GM12878 (cell line): Measurements from ENCODE around the gene NSG2. TPM values are rescaled to one million over a fixed set of nuclear protein-coding genes. Genes with fewer than 3 reads are reported as not detected.

Experiments
- ATAC-seq: fragments of 200-7000 bp; cut with Tn5 transposase; 3 replicates; pipeline ENCODE4 v1.9.1; 2020; ENCODE audit warnings: mild to moderate bottlenecking, moderate library complexity
- BruUV-seq: library from RNA; stranded (reverse); fragments of 400-500 nt; replicated peaks from 2 replicates; lab custom pipeline; 2021; lab: Mats Ljungman, UMichigan
- CTCF ChIA-PET: fragments of 300-600 bp; sonication (Branson Sonifier 250); formaldehyde crosslinking; extraction: SDS; loops from one replicate; lab custom pipeline; 2021; ENCODE audit warnings: inconsistent platforms; lab: Yijun Ruan, JAX
- POLR2A ChIA-PET: fragments of 350-600 bp; formaldehyde crosslinking; extraction: SDS; loops from one replicate; lab custom pipeline; 2021; ENCODE audit warnings: inconsistent platforms; lab: Charles Lee
- RAD21 ChIA-PET: fragments of 300-600 bp; sonication (Branson Sonifier 250); formaldehyde crosslinking; loops from one replicate; lab custom pipeline; 2023; ENCODE audit warnings: antibody characterized with exemption; ENCODE audit not compliant: unreplicated experiment; lab: Charles Lee
- SMC1A ChIA-PET: fragments of 300-600 bp; sonication (Branson Sonifier 250); formaldehyde crosslinking; loops from one replicate; lab custom pipeline; 2023; ENCODE audit not compliant: unreplicated experiment, uncharacterized antibody; lab: Charles Lee
- DNase-seq: peaks from one replicate; pipeline ENCODE4 v3.0.0-alpha.2; 2011; ENCODE audit warnings: low read depth, low spot score
- FAIRE-seq: peaks from 3 replicates; lab custom pipeline; 2011; peaks lifted over from hg19 to GRCh38; lab: Jason Lieb, UNC
- H2AFZ ChIP-seq: 2 replicates; pipeline ENCODE4 v1.6.0; 2011; ENCODE audit warnings: low read depth, low read length, control low read depth; ENCODE audit not compliant: control insufficient read depth
- H3K27ac ChIP-seq: 2 replicates; pipeline ENCODE4 v1.5.1; 2011; ENCODE audit warnings: control low read depth; ENCODE audit not compliant: control insufficient read depth, insufficient read depth
- H3K27me3 ChIP-seq, 2 experiments: replicated peaks in 1 of 2; 2 replicates each; pipeline versions ENCODE4 v1.6.0 to v1.6.1; 2011; ENCODE audit warnings: low read length in 1 of 2; ENCODE audit not compliant: control insufficient read depth in 2 of 2, insufficient read depth in 2 of 2
- H3K36me3 ChIP-seq, 2 experiments: 2 replicates each; pipeline ENCODE4 v1.5.1; 2011; ENCODE audit warnings: low read length in 1 of 2; ENCODE audit not compliant: control insufficient read depth in 2 of 2, insufficient read depth in 2 of 2
- H3K4me1 ChIP-seq: 2 replicates; pipeline ENCODE4 v1.6.1; 2011; ENCODE audit warnings: mild to moderate bottlenecking, low read length, moderate library complexity, mixed read lengths; ENCODE audit not compliant: control insufficient read depth, insufficient read depth
- H3K4me2 ChIP-seq: 2 replicates; pipeline ENCODE4 v1.6.0; 2011; ENCODE audit warnings: control low read depth; ENCODE audit not compliant: control insufficient read depth, insufficient read depth
- H3K4me3 ChIP-seq: fragments of 200-600 bp; sonication (generic); 2 replicates; pipeline ENCODE4 v1.5.1; 2016
- H3K79me2 ChIP-seq: 2 replicates; pipeline ENCODE4 v1.6.0; 2011; ENCODE audit warnings: low read length; ENCODE audit not compliant: control insufficient read depth, insufficient read depth
- H3K9ac ChIP-seq: 2 replicates; pipeline ENCODE4 v1.8.0; 2011; ENCODE audit warnings: low read length, control low read depth, mixed read lengths; ENCODE audit not compliant: control insufficient read depth, insufficient read depth
- H3K9me3 ChIP-seq: replicated peaks from 3 replicates; pipeline ENCODE4 v1.5.1; 2011; ENCODE audit warnings: mild to moderate bottlenecking, low read length; ENCODE audit not compliant: control insufficient read depth, insufficient read depth
- H4K20me1 ChIP-seq: 2 replicates; pipeline ENCODE4 v1.6.0; 2011; ENCODE audit not compliant: control insufficient read depth, insufficient read depth
- ATF7 ChIP-seq: fragments of 450-650 bp; IDR thresholded peaks from 2 replicates; pipeline ENCODE4 v1.6.1; 2016; ENCODE audit warnings: low read depth, mild to moderate bottlenecking
- CUX1 ChIP-seq: IDR thresholded peaks from 2 replicates; pipeline ENCODE4 v1.6.1; 2012; ENCODE audit warnings: improper control_type of control experiment, low read depth, low read length; ENCODE audit not compliant: insufficient replicate concordance
- NFIC ChIP-seq: IDR thresholded peaks from 2 replicates; pipeline ENCODE4 v1.6.1; 2012; ENCODE audit warnings: low read depth, mild to moderate bottlenecking, inconsistent platforms, low read length, moderate library complexity
- NFYA ChIP-seq: IDR thresholded peaks from 2 replicates; pipeline ENCODE4 v1.6.1; 2011; ENCODE audit warnings: low read depth, mild to moderate bottlenecking, low read length, improper control_type of control experiment, borderline replicate concordance
- NFYB ChIP-seq: IDR thresholded peaks from 2 replicates; pipeline ENCODE4 v1.6.1; 2011; ENCODE audit warnings: low read depth, mild to moderate bottlenecking, low read length, improper control_type of control experiment, moderate library complexity; ENCODE audit not compliant: insufficient read depth
- NR2C1 ChIP-seq: fragments of 450-650 bp; IDR thresholded peaks from 2 replicates; pipeline ENCODE4 v1.6.1; 2017; ENCODE audit warnings: antibody characterized with exemption, mild to moderate bottlenecking, moderate library complexity
- RCOR1 ChIP-seq: conservative IDR thresholded peaks from 2 replicates; pipeline ENCODE4 v1.6.1; 2012; ENCODE audit warnings: low read depth, low read length, improper control_type of control experiment
- SMAD5 ChIP-seq: IDR thresholded peaks from 2 replicates; pipeline ENCODE4 v1.6.1; 2016; ENCODE audit warnings: antibody characterized with exemption, low read depth
- SMC3 ChIP-seq: IDR thresholded peaks from 2 replicates; pipeline ENCODE4 v1.6.1; 2011; ENCODE audit warnings: low read length, improper control_type of control experiment, borderline replicate concordance
- SP1 ChIP-seq: IDR thresholded peaks from one replicate; pipeline ENCODE4 v1.6.1; 2011; ENCODE audit warnings: low read depth, low read length
- SREBF2 ChIP-seq: IDR thresholded peaks from 2 replicates; pipeline ENCODE4 v1.6.1; 2012; ENCODE audit warnings: mild to moderate bottlenecking, low read length
- WGBS: methylation state at CpG from one replicate; pipeline ENCODE4 v1.1.6; 2016; ENCODE audit warnings: low lambda C conversion rate; ENCODE audit not compliant: insufficient replicate concordance, insufficient coverage; ENCODE audit errors: missing lambda C conversion rate; 5-methylcytosine and 5-hydroxymethylcytosine counted together
- in situ Hi-C: fragments of 300-500 bp; cut with MboI; formaldehyde crosslinking; loops from 9 replicates; pipeline ENCODE4 v1.14.3; 2018; ENCODE audit warnings: mixed read lengths
- intact Hi-C: fragments of 100-400 bp; cut with micrococcal nuclease; formaldehyde crosslinking; loops from one replicate; pipeline ENCODE4 v1.14.2; 2022; ENCODE audit not compliant: unreplicated experiment
- polyA plus RNA-seq, 11 experiments: library from polyadenylated mRNA; depleted of rRNA in 4 of 11; unstranded in 6 of 11; stranded (reverse) in 5 of 11; fragments of >200 nt; fragmentation: Nextera tagmentation in 4 of 11; fragmentation: Illumina TruSeq in 1 of 11; extraction: Ambion mirVana in 4 of 11; extraction: Trizol in 1 of 11; gene quantifications; 1 replicate in 1 of 11; 2 replicates in 10 of 11; pipeline versions ENCODE4 v1.2.1 to v1.2.3, GENCODE V29; 2011 to 2016; ENCODE audit warnings: inconsistent platforms in 2 of 11, missing spikeins in 2 of 11, low read depth in 1 of 11
- total RNA-seq, 4 experiments: library from RNA; depleted of rRNA in 3 of 4; stranded (reverse); fragments of >200 nt in 3 of 4; fragmentation: Illumina TruSeq in 1 of 4; extraction: Trizol in 1 of 4; gene quantifications; 2 replicates each; pipeline versions ENCODE4 v1.2.1 to v1.2.3, GENCODE V29; 2013 to 2021
- TF ChIP-seq, protein P1 (sequence below): fragments of 450-650 bp; IDR thresholded peaks from 2 replicates; pipeline ENCODE4 v1.6.1; 2016; ENCODE audit warnings: mild to moderate bottlenecking

The NSG2 gene
- total and polyA plus RNA-seq, 10 of the 15 experiments (the other 5 are each of a cell fraction or from before 2014, with no cell fraction given) = 0.04 to 0.14 TPM; not detected in 8

- SMC1A ChIA-PET = interaction anchor here (0.7 kb wide), 1 partner anchor 18 kb away, joined by 3 read pairs; the partner anchor contains the start of gene NSG2
- Histone ChIP-seq H3K4me3 (no peak overlapping the region), H2AFZ (no peak overlapping the region), H3K9me3 (no peaks in the 10 kb centered on the region), H3K27ac (no peak overlapping the region), H3K9ac (no peak overlapping the region), H4K20me1 (no peaks in the 10 kb centered on the region), H3K4me2 (no peak overlapping the region), H3K4me1 (no peaks in the 10 kb centered on the region), H3K36me3 (no peaks in the 10 kb centered on the region), H3K27me3 (no peaks in the 10 kb centered on the region; a peak in 2 of 4 replicates), H3K79me2 (no peaks in the 10 kb centered on the region)
- intact Hi-C loops = no loop called here
- CTCF ChIA-PET = no interaction called here
- POLR2A ChIA-PET = no interaction called here
- BruUV-seq = no TSS peak
- no peak for ATAC-seq
- DNase-seq = no peak
- in situ Hi-C loops = no loop called here
- RAD21 ChIA-PET = no interaction called here
- FAIRE-seq = no peak
- TF ChIP-seq NFIC (no peak), SMC3 (no peak)
Measured at GRCh38 chr5:174063082-174063756, 17.7 kb downstream of the NSG2 start.

DNA sequence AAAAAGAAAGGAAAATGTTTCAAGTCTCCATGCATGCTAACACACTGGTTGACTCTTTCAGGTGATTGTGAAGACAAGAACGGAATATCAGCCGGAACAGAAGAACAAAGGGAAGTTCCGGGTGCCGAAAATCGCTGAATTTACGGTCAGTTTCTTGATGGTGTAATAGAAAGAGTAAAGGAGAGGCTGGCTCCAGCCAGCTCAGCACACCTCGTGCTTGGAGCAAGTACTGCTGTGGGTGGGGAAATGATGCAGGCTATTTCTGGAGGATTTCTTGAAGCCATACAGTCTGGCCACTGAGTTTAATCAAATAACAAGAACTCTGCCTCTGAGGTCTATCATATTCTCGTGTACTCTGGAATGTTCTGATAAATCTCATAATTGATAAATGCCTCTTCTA is 18.7 kb downstream of the NSG2 start:
- Histone ChIP-seq H3K36me3 (no peaks in the 10 kb centered on the region), H3K9ac (no peak overlapping the region), H3K4me1 (no peaks in the 10 kb centered on the region), H3K27me3 (no peaks in the 10 kb centered on the region; a peak in 2 of 4 replicates), H4K20me1 (no peaks in the 10 kb centered on the region), H3K9me3 (no peaks in the 10 kb centered on the region), H3K27ac (no peak overlapping the region), H3K79me2 (no peaks in the 10 kb centered on the region), H2AFZ (no peak overlapping the region), H3K4me2 (no peak overlapping the region), H3K4me3 (no peak overlapping the region)
- ATAC-seq (no peak), DNase-seq (no peak), FAIRE-seq (no peak)
- RAD21 ChIA-PET = no interaction called here
- in situ Hi-C loops = no loop called here
- intact Hi-C loops = no loop called here
- 30% methylated on average over 8 of the region's 8 CpGs for WGBS
- BruUV-seq = no TSS peak
- CTCF ChIA-PET = no interaction called here
- POLR2A ChIA-PET = no interaction called here
- SMC1A ChIA-PET = interaction anchor here (0.8 kb wide), 1 partner anchor 248 kb away, joined by 4 read pairs; no protein-coding TSS in a partner anchor
- no peak for TF ChIP-seq NFYB
- no peak for TF ChIP-seq SMAD5
- TF ChIP-seq NR2C1 = no peak
- no peak for TF ChIP-seq CUX1
- TF ChIP-seq, protein P1, sequence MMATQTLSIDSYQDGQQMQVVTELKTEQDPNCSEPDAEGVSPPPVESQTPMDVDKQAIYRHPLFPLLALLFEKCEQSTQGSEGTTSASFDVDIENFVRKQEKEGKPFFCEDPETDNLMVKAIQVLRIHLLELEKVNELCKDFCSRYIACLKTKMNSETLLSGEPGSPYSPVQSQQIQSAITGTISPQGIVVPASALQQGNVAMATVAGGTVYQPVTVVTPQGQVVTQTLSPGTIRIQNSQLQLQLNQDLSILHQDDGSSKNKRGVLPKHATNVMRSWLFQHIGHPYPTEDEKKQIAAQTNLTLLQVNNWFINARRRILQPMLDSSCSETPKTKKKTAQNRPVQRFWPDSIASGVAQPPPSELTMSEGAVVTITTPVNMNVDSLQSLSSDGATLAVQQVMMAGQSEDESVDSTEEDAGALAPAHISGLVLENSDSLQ = no peak
- TF ChIP-seq RCOR1 = no peak
- TF ChIP-seq SREBF2 = no peak
- no peak for TF ChIP-seq SP1
- TF ChIP-seq ATF7 = no peak
- no peak for TF ChIP-seq NFYA
